ENCODE measurements around the gene IQCE. TPM values are rescaled to one million over a fixed set of nuclear protein-coding genes. Genes with fewer than 3 reads are reported as not detected.

IQCE gene
- total RNA-seq, 4 donors from 2014 or later, result 10.5 to 18.6 (median 12.8) TPM

GRCh38 chr7:2544541-2545188, 14.1 kb upstream of the IQCE start:
- WGBS, 2 donors, result 89 to 92% methylated on average over 23 of the region's 23 CpGs
- intact Hi-C loops (cut with DNase I; ENCODE audit: low total_unique reads), result no loop called here
- H3K4me3 ChIP-seq (ENCODE audit: low read depth, poor library complexity, severe bottlenecking), result no peak overlapping the region
- no peak for TF ChIP-seq CTCF (IDR thresholded peaks at IDR 0.05)
- no peak for TF ChIP-seq POLR2A (IDR thresholded peaks at IDR 0.05)
- DNase-seq (ENCODE audit: low spot score in 2 of 2), result no peak

- no peak for DNase-seq (ENCODE audit: low spot score in 2 of 2)
- WGBS, 2 donors, result 96 to 97% methylated on average over 20 of the region's 20 CpGs
- H3K4me3 ChIP-seq (ENCODE audit: low read depth, poor library complexity, severe bottlenecking), result no peak overlapping the region
- intact Hi-C loops (cut with DNase I; ENCODE audit: low total_unique reads), result no loop called here
- TF ChIP-seq CTCF (IDR thresholded peaks at IDR 0.05), result no peak
- TF ChIP-seq POLR2A (IDR thresholded peaks at IDR 0.05), result no peak
These were observed 12.9 kb upstream of the IQCE start for GRCh38 chr7:2545746-2546425.

- WGBS, 2 donors, result 85 to 95% methylated on average over 31 of the region's 31 CpGs
- H3K4me3 ChIP-seq (ENCODE audit: low read depth, poor library complexity, severe bottlenecking), result no peak overlapping the region
- DNase-seq (ENCODE audit: low spot score in 2 of 2), result no peak
- TF ChIP-seq CTCF (IDR thresholded peaks at IDR 0.05) (no peak), POLR2A (IDR thresholded peaks at IDR 0.05) (no peak)
- intact Hi-C loops (cut with DNase I; ENCODE audit: low total_unique reads), result no loop called here
These were observed 11.8 kb upstream of the IQCE start for GRCh38 chr7:2546776-2547586.

- H3K4me3 ChIP-seq (ENCODE audit: low read depth, poor library complexity, severe bottlenecking), result no peak overlapping the region
- TF ChIP-seq POLR2A (IDR thresholded peaks at IDR 0.05) (no peak), CTCF (IDR thresholded peaks at IDR 0.05) (no peak)
- intact Hi-C loops (cut with DNase I; ENCODE audit: low total_unique reads), result no loop called here
- DNase-seq (ENCODE audit: low spot score in 2 of 2), result no peak
- WGBS, 2 donors, result 95% methylated on average over 8 of the region's 8 CpGs
These were observed 7.4 kb upstream of the IQCE start for GRCh38 chr7:2551418-2551817.

GRCh38 chr7:2553108-2553507, 5.7 kb upstream of the IQCE start:
- H3K4me3 ChIP-seq (ENCODE audit: low read depth, poor library complexity, severe bottlenecking), result no peak overlapping the region
- intact Hi-C loops (cut with DNase I; ENCODE audit: low total_unique reads), result no loop called here
- TF ChIP-seq CTCF (IDR thresholded peaks at IDR 0.05) (no peak), POLR2A (IDR thresholded peaks at IDR 0.05) (no peak)
- no peak for DNase-seq (ENCODE audit: low spot score in 2 of 2)
- WGBS, 2 donors, result 94 to 95% methylated on average over 10 of the region's 10 CpGs
